T-helper 1 cell treated with Interleukin-12 subunit alpha and Interleukin-12 subunit beta and Interleukin-4 antibody, amounts not matched to agents 30 μg/mL and 1 μg/mL, for 36 hours (primary cell): ENCODE data around the gene TTC7B.

Experiments
- H3K27ac Mint-ChIP-seq: one replicate; pipeline ENCODE4 v1.8.0; 2021; ENCODE audit warnings: mild to moderate bottlenecking, mixed read lengths
- H3K27me3 Mint-ChIP-seq: one replicate; pipeline ENCODE4 v1.8.0; 2021; ENCODE audit warnings: low read depth, mixed read lengths
- H3K36me3 Mint-ChIP-seq: one replicate; pipeline ENCODE4 v1.8.0; 2021; ENCODE audit warnings: low read depth, mixed read lengths
- H3K4me1 Mint-ChIP-seq: one replicate; pipeline ENCODE4 v1.8.0; 2021; ENCODE audit warnings: low read depth, mixed read lengths
- H3K4me3 Mint-ChIP-seq: one replicate; pipeline ENCODE4 v1.8.0; 2021; ENCODE audit warnings: mild to moderate bottlenecking, moderate library complexity, mixed read lengths
- H3K9me3 Mint-ChIP-seq: one replicate; pipeline ENCODE4 v1.8.0; 2021; ENCODE audit warnings: mixed read lengths

TTC7B gene

DNA sequence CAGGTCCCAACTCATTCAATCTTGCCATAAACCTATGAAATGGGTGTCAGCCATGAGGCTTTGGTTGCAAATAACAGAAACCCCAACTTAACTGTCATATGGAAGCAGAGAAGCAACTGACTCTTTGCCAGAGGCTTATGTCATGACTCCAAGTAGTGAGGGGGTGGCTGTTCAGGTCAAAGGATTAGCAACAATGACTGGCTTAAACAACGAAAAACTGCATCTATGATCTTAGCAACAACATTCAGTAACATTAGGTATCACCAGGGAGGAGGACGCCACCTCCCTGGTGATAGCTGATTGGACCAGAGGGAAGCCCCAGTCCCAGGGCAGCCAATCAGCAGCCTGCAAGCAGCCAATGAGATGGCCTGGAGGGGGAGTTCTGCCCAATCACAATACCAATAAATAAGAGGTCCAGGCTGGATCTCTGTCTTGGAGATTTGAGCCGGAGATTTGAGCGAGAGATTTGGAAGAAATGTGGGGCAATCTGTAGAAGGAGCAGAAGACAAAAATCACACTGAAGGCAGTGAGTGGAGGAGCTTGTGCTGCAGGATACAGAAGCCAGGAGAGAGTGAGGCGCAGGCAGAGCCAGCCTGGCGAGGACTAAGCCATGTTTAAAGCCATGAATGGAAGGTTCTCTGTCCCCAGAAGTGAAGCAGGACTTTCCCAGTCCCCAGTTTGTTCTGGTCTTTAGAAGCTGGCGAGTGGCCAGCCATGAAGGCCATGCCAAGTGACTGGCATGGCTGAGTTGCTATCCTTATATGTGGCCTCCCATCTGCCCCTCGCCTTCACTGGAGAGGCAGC is 326.1 kb downstream of the TTC7B start:
- Mint-ChIP-seq H3K9me3 (no peaks in the 10 kb centered on the region), H3K36me3 (no peaks in the 10 kb centered on the region), H3K27me3 (no peaks in the 10 kb centered on the region), H3K4me3 (no peak overlapping the region), H3K27ac (no peak overlapping the region), H3K4me1 (no peaks in the 10 kb centered on the region)

DNA sequence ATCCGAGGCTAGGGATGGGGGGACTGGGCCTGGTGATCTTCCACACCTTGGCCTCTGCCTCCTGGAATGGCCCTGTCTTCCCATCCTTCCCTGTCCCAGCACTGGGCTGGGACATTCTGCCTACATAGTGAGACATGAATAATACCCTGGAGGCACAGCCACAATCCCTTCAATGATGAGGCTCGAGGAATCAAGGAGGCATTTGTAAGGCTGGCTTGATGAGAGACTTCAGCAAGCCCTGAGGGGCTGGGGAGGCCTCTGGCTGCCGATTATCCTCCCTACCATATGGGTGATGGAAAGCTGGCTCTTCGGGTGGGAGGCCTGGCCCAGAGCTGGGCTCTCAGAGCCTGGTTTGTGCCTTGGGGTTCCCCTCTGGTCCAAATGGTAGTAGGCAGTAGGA is 326.9 kb downstream of the TTC7B start:
- no peak overlapping the region for H3K4me3 Mint-ChIP-seq
- no peaks in the 10 kb centered on the region for H3K9me3 Mint-ChIP-seq
- H3K27ac Mint-ChIP-seq: no peak overlapping the region
- no peaks in the 10 kb centered on the region for H3K4me1 Mint-ChIP-seq
- H3K36me3 Mint-ChIP-seq: no peaks in the 10 kb centered on the region
- H3K27me3 Mint-ChIP-seq: peaks cover 3% of the 10 kb centered on the region

DNA sequence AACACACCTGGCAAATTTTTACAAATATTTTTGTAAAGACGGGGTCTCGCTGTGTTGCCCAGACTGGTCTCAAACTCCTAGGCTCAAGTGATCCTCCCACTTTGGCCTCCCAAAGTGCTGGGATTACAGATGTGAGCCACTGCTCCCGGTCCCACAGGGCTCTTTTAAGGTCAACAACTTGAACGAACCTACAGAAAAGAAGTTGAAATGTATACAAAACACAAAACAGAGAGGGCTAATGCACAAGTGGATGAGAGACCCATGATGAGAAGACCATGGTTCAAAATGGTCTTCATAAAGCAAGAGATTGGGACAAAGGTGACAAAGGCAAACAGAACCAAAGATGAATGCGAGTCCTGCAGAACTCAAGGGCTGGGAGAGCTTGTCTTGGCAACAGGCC is 328.0 kb downstream of the TTC7B start:
- Mint-ChIP-seq H3K27ac (no peak overlapping the region), H3K27me3 (peaks cover 4% of the 10 kb centered on the region), H3K9me3 (no peaks in the 10 kb centered on the region), H3K4me3 (no peak overlapping the region), H3K36me3 (no peaks in the 10 kb centered on the region), H3K4me1 (peaks cover 2% of the 10 kb centered on the region)

DNA sequence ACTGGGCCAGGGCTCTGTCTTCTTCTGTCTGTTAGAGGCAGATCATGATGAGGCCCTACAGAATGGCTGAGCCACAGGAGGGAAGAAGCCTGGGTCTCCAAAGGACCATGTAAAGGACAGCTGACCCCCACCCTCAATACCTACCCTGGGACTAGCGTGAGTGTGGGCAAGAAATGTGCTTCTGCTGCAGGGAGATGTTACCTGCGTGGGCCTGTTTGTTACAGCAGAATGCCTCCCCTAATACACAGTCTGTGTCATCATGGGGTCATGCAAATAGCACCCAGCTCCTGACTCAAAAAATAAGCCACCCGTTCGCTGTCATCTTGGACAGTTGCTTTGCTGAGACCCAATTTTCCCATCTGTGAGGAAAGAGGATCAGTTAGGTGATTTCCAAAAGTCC is 328.8 kb downstream of the TTC7B start:
- H3K27ac Mint-ChIP-seq: no peak overlapping the region
- H3K27me3 Mint-ChIP-seq: peaks cover 4% of the 10 kb centered on the region
- H3K9me3 Mint-ChIP-seq: no peaks in the 10 kb centered on the region
- peaks cover 2% of the 10 kb centered on the region for H3K4me1 Mint-ChIP-seq
- H3K4me3 Mint-ChIP-seq: no peak overlapping the region
- H3K36me3 Mint-ChIP-seq: no peaks in the 10 kb centered on the region

DNA sequence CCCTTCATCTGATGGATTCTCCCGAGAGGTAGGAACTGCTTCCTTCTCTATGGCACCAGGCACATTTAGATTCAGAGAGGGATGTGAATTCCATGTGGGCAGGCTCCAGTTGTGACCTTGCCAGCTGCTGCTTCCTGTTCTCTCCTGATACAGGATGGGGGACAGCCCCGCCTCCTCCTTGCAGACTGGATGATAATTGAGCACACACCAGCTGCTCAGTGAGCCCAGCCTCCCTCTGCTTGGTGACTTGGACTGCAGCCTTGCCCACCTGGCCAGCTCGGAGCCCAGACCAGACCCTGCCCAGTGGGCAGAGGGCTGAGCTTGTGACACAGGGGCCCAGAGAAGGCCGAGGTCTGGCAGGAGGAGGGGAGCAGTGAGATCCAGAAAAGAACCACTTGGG is 329.2 kb downstream of the TTC7B start:
- H3K27ac Mint-ChIP-seq: no peak overlapping the region
- H3K9me3 Mint-ChIP-seq: no peaks in the 10 kb centered on the region
- H3K4me1 Mint-ChIP-seq: peaks cover 2% of the 10 kb centered on the region

DNA sequence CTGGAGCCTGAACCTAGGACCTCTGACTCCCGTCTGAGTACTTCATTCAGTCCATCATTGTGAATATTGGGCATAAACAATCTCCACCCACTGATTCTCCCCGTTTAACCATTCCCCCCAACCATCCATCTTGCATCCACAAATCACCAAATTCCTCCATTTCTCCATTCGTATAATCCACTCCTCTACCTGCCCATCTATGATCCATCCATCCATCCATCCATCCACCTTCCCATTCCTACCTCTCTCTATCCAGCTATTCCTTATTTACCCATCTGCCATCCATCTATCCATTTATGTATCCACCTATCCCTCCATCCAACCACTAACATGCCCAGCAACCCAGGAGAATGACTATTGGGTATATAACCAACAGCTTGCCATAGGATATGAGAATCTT is 331.9 kb downstream of the TTC7B start:
- Mint-ChIP-seq H3K36me3 (no peaks in the 10 kb centered on the region), H3K27ac (no peak overlapping the region), H3K4me1 (peaks cover 2% of the 10 kb centered on the region), H3K9me3 (no peaks in the 10 kb centered on the region), H3K27me3 (peaks cover 4% of the 10 kb centered on the region), H3K4me3 (no peak overlapping the region)

More for the DNA sequence above, 329.2 kb downstream of the TTC7B start:
- Mint-ChIP-seq H3K4me3 (no peak overlapping the region), H3K27me3 (peaks cover 4% of the 10 kb centered on the region), H3K36me3 (no peaks in the 10 kb centered on the region)

DNA sequence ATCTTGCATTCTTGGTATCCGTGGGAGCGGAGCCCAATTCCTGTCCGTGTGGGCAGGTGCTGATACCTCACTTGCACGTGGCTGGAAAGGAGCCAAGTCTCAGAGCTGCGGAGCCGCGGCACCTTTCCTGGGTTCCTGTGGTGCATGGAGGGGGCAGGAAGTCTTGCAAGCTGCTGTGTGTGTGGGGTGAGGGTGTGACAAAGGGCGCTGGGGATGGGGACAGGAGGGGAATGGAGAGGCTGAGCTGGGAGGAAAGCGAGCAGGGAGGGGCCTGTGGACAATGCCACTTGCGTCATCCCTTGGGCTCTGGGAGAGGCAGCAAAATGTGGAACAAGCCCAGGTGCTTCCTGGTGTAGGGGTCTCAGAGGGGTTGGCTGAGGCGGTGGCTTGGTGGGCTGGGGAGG is 332.7 kb downstream of the TTC7B start:
- Mint-ChIP-seq H3K4me1 (peaks cover 2% of the 10 kb centered on the region), H3K9me3 (no peaks in the 10 kb centered on the region), H3K4me3 (no peak overlapping the region), H3K36me3 (no peaks in the 10 kb centered on the region), H3K27me3 (peaks cover 4% of the 10 kb centered on the region), H3K27ac (no peak overlapping the region)

DNA sequence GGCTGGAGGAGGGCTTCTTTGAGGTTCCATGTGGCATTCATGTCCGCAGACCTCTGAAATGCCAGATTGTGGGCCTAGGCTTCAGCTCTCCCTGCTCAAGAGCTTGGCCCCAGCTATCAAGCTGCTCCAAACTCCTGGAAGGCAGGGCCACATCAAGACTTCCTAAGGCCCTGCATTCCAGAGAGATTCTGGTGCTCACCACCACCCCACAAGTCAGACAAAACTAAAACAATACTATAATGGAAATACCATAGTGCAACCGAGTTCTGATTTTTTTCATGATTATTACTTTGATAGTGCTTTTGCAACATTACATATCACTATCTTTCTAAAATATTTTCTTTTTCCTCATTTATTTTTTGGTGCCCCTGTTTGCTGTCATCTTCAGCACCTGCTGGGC is 333.1 kb downstream of the TTC7B start:
- H3K4me1 Mint-ChIP-seq: peaks cover 2% of the 10 kb centered on the region
- peaks cover 4% of the 10 kb centered on the region for H3K27me3 Mint-ChIP-seq
- no peak overlapping the region for H3K27ac Mint-ChIP-seq
- no peak overlapping the region for H3K4me3 Mint-ChIP-seq
- H3K9me3 Mint-ChIP-seq: no peaks in the 10 kb centered on the region
- no peaks in the 10 kb centered on the region for H3K36me3 Mint-ChIP-seq

DNA sequence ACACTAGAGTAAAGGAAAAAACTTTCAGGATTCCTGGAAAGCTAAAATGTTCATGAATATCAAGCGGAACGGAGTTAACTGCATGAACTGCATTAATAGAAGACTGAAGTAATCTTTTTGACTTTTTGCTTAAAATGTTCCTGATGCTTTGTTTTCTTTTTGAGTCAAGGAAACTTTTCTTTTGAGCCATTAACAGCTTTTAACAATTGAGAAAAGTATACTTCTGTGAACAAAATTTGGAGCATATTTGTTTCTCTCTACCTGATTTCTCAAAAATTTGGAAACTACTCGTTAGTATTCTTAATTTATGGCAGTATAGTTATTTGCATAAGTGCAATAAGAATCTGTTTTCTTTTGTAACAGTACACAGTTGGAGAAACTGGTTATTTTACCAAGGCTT is 340.9 kb downstream of the TTC7B start:
- H3K9me3 Mint-ChIP-seq: peaks cover 36% of the 10 kb centered on the region
- peaks cover 12% of the 10 kb centered on the region for H3K27me3 Mint-ChIP-seq
- H3K36me3 Mint-ChIP-seq: no peaks in the 10 kb centered on the region

More for the DNA sequence above, 340.9 kb downstream of the TTC7B start:
- H3K4me1 Mint-ChIP-seq: no peaks in the 10 kb centered on the region
- no peak overlapping the region for H3K27ac Mint-ChIP-seq
- H3K4me3 Mint-ChIP-seq: no peak overlapping the region
